Endothelial cell of umbilical vein (primary cell): Measurements from ENCODE around the gene ESPN.

ENCODE experiments used
- CTCF ChIP-seq, 2 donors: IDR thresholded peaks; 1 replicate in 1 of 2; 2 replicates in 1 of 2; pipeline ENCODE4 v1.5.1; 2011; ENCODE audit warnings: low read length in 2 of 2, mild to moderate bottlenecking in 2 of 2, moderate library complexity in 2 of 2, control low read depth in 1 of 2, inconsistent platforms in 1 of 2, low read depth in 1 of 2; ENCODE audit not compliant: insufficient read depth in 1 of 2; ENCODE audit errors: extremely low read depth in 1 of 2
- EZH2 ChIP-seq: IDR thresholded peaks from 2 replicates; pipeline ENCODE4 v1.6.1; 2012; ENCODE audit warnings: borderline replicate concordance, low read depth, mild to moderate bottlenecking, moderate library complexity, low read length, inconsistent platforms; ENCODE audit not compliant: severe bottlenecking
- GATA2 ChIP-seq: IDR thresholded peaks from 2 replicates; pipeline ENCODE4 v1.7.0; 2011; ENCODE audit warnings: low read depth, mild to moderate bottlenecking, moderate library complexity, mixed read lengths, low read length; ENCODE audit not compliant: insufficient read length, insufficient read depth
- MAX ChIP-seq: IDR thresholded peaks from 2 replicates; pipeline ENCODE4 v1.6.1; 2011; ENCODE audit not compliant: insufficient read depth, insufficient read length
- MYC ChIP-seq: IDR thresholded peaks from one replicate; pipeline ENCODE4 v1.6.1; 2011; ENCODE audit warnings: mild to moderate bottlenecking, low read depth, low read length
- POLR2A ChIP-seq: IDR thresholded peaks from 2 replicates; pipeline ENCODE4 v1.6.1; 2012; ENCODE audit warnings: low read depth, mild to moderate bottlenecking, control low read depth, low read length
- POLR2AphosphoS5 ChIP-seq: IDR thresholded peaks from 2 replicates; pipeline ENCODE4 v1.6.1; 2012; ENCODE audit warnings: low read depth, mild to moderate bottlenecking, control low read depth, low read length, moderate library complexity; ENCODE audit not compliant: insufficient read depth

GRCh38 chr1:6496890-6497214 is 72.3 kb downstream of the ESPN start:
- TF ChIP-seq POLR2AphosphoS5 (no peak), POLR2A (no peak), CTCF (IDR thresholded peaks at IDR 0.05; ENCODE audit: extremely low read depth in 1 of 2, insufficient read depth in 1 of 2, low read depth in 1 of 2, low read length in 2 of 2) (no peak), EZH2 (no peak), MAX (no peak), MYC (no peak), GATA2 (no peak)
